Stimulated activated CD4-positive, alpha-beta T cell treated with anti-CD3 and anti-CD28 coated beads, Interleukin-1b, Interleukin-23, amount 100 ng/mL, for 4 hours (primary cell): ENCODE results near the gene KLF4.

Experiments used
- DNase-seq, 2 donors: peaks; one replicate each; pipeline ENCODE4 v3.0.0-alpha.2; 2020; ENCODE audit warnings: low read depth in 2 of 2

The KLF4 gene

DNA sequence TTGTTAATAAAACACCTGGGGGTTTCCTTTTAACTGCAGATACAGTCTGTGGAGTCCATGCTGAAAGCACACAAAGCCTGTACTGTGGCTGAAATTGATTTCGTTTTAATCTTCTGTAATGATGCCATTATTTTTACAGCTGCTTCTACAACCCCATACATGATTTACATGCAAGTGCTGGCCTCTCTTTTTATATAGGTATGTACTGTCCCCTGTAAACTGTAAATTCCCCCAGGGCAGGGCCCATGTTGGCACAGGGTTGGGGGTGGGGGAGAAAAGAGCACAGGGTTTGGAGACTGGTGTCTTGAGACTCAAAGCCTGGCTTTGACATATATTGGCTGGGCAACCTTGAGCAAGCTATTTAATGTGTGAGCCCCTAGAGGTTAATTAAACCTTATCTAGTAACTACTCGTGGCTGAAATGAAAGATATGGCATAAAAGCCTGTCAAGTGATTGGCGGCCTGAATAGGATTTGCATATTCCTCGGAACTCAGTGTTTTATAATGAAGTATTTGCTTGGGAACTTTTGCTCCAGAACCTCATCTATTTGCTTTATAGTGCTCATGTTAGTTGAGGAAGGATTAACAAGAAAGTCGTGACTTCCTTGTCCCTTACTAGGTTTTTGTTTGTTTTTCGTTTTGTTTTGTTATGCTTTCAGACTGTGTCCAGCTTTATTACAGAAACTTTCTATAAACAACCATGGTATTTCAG is 34.0 kb downstream of the KLF4 start:
- DNase-seq, result no peak

GRCh38 chr9:107453479-107453878 is 36.1 kb downstream of the KLF4 start:
- no peak for DNase-seq

GRCh38 chr9:107447834-107448233 is 41.7 kb downstream of the KLF4 start:
- DNase-seq, result no peak

DNA sequence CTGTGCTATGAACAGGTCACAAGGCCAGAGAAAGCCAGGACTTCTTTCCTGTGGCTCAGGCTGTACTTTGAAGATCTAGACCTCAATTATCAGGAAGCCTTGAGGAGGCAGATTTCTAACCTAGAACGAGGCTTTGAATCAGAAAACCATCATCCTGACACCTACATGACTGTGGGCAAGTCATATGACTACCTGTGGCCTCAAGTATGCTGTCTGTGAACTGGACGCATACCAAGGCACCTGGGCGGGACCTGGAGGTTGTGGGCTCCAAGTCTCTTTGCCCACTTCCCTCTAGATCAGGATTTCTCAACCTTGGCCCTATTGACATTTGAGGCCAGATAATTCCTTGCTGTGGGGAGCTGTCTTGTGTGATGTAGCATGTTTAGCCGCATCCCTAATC is 42.5 kb downstream of the KLF4 start:
- no peak for DNase-seq

DNA sequence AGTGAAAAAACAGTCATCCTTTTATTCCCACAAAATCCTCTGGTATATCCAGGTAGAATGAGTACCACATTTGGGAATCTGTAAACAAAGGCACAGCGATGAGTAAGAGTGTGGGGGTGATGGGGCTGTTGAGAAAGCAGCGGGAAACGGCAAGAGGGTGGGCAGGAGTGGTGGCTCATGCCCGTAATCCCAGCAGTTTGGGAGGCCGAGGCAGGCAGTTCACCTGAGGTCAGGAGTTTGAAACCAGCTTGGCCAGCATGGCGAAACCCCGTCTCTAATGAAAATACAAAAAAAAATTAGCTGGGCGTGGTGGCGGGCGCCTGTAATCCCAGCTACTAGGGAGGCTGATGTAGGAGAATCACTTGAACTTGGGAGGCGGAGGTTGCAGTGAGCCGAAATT is 43.1 kb downstream of the KLF4 start:
- DNase-seq, result no peak

DNA sequence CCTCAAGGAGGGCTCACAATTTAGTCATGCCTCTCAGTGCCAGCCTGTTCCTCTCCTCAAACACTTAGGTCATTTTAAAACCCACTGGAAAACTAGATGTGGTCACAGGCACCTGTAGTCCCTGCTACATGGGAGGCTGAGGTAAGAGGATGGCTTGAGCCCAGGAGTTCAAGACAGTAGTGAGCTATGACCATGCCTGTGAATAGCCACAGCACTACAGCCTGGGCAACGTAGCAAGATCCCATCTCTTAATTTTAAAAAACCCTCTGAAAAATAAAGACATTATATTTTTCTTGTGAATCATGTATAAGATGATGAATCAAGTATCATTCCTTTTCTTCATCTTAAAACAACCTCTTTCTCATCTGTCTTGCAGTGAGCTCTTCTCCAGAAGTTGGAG is 45.8 kb downstream of the KLF4 start:
- DNase-seq, result no peak

GRCh38 chr9:107439991-107440456 is 49.5 kb downstream of the KLF4 start:
- no peak for DNase-seq

DNA sequence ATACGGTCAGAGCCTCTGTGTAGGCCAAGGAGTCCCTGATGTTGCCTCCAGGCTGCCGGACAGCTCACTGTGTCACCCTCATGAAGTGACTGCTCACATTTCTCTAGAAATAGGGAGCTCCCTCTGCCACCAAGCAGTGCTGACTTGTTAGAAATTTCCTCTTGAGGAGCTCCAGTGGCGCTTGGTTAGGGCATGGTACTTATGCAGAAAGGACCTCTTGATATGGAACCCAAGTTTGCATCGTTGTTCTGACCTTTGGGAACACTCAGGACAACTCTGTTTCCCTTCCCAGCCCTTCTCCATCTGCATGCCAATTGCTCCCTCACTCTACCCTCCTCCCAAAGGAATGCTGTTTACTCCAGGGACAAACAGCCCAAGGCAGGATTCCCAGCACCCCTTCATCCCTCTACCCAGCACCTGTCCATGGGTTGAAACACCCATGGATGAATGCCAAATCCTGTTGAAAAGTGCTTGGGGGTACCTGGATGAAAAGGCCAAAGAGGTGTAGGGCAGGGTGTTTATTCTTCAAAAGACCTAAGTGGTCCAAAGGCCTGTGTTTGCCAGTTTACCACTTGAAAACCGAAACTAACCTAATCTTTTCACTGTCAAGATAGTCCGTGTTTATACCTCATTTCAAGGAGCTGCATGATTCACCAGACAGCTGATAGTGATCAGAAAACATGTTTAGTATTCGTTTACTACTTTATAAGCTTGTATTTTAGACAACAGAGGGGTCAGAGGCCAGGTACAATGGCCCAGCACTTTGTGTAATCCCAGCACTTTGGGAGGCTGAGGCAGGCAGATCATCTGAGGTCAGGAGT is 51.1 kb downstream of the KLF4 start:
- DNase-seq, result no peak

GRCh38 chr9:107437716-107438115 is 51.9 kb downstream of the KLF4 start:
- DNase-seq, result no peak

DNA sequence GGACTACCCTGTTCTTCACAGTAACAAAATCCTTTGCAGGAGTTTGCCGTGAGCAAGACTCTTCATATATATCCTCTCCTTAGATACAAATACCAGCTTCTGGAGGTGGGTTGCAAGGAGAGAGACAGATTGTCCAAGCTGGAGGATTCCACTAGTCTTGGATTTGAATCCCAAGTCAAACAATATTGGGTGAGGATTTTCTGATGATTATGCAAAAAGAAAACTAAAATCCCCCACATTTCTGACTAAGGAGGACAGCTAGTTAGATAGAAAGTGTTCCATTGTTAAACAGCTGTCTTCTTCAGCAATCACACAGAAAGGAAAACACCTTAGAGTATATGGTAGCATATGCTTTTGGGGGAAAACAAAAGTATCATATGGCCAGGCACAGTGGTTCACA is 54.2 kb downstream of the KLF4 start:
- DNase-seq, result no peak
